RWPE2 (cell line): ENCODE results near the gene EBF4.
A peak's percentile ranks its signal among the peaks of the same experiment; 100 is the strongest.

ENCODE experiments used
- ATAC-seq: fragments of 200-7000 bp; cut with Tn5 transposase; 3 replicates; pipeline ENCODE4 v1.9.1; 2021; ENCODE audit warnings: low read depth
- DNase-seq: peaks from one replicate; pipeline ENCODE4 v3.0.0-alpha.2; 2020; ENCODE audit warnings: low spot score
- H3K27ac ChIP-seq: fragments of 450-650 bp; 2 replicates; pipeline ENCODE4 v1.5.1; 2017; ENCODE audit warnings: mild to moderate bottlenecking; ENCODE audit not compliant: poor library complexity, severe bottlenecking
- H3K27me3 ChIP-seq: fragments of 250-450 bp; sonication (Bioruptor Pico); 2 replicates; pipeline ENCODE4 v1.5.1; 2021; ENCODE audit warnings: mild to moderate bottlenecking, moderate library complexity; ENCODE audit not compliant: insufficient read depth, poor library complexity, severe bottlenecking
- H3K36me3 ChIP-seq: fragments of 250-450 bp; sonication (Bioruptor Pico); 2 replicates; pipeline ENCODE4 v1.5.1; 2020; ENCODE audit warnings: low read depth, mild to moderate bottlenecking, moderate library complexity
- H3K4me1 ChIP-seq: fragments of 250-450 bp; sonication (Bioruptor Pico); 2 replicates; pipeline ENCODE4 v1.5.1; 2021; ENCODE audit warnings: mild to moderate bottlenecking, moderate library complexity; ENCODE audit not compliant: insufficient read depth, poor library complexity, severe bottlenecking
- H3K4me3 ChIP-seq: fragments of 250-450 bp; sonication (Bioruptor Pico); 2 replicates; pipeline ENCODE4 v1.5.1; 2021; ENCODE audit warnings: mild to moderate bottlenecking, moderate library complexity; ENCODE audit not compliant: severe bottlenecking
- H3K9me3 ChIP-seq: fragments of 250-450 bp; sonication (Bioruptor Pico); 2 replicates; pipeline ENCODE4 v1.5.1; 2021; ENCODE audit warnings: mild to moderate bottlenecking, moderate library complexity; ENCODE audit not compliant: severe bottlenecking
- TF ChIP-seq, protein P1 (sequence below): fragments of 450-650 bp; IDR thresholded peaks from one replicate; pipeline ENCODE4 v1.5.1; 2017; ENCODE audit warnings: mild to moderate bottlenecking, moderate library complexity; ENCODE audit not compliant: poor library complexity, severe bottlenecking

Gene EBF4

DNA sequence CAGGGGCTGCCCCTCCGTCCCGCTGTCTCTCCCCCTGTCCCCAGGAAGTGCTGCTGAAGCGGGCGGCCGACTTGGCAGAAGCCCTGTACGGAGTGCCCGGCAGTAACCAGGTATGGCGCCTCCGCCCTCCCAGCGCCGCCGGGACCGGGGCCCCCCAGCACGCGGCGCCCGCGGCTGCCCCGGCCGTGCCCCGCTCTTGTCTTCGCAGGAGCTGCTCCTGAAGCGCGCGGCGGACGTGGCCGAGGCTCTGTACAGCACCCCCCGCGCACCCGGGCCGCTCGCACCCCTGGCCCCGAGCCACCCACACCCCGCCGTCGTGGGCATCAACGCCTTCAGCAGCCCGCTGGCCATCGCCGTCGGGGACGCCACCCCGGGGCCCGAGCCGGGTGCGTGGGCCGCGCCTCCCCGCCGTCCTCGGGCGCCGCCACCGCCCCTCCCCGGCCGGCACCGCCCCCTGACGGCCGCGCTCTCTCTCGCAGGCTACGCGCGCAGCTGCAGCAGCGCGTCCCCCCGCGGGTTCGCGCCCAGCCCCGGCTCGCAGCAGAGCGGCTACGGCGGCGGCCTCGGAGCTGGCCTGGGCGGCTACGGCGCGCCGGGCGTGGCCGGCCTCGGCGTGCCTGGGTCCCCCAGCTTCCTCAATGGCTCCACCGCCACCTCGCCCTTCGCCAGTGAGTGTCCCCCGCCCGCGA, 59.4 kb downstream of the EBF4 start:
- H3K27me3 ChIP-seq = peaks cover 21% of the 10 kb centered on the region

DNA sequence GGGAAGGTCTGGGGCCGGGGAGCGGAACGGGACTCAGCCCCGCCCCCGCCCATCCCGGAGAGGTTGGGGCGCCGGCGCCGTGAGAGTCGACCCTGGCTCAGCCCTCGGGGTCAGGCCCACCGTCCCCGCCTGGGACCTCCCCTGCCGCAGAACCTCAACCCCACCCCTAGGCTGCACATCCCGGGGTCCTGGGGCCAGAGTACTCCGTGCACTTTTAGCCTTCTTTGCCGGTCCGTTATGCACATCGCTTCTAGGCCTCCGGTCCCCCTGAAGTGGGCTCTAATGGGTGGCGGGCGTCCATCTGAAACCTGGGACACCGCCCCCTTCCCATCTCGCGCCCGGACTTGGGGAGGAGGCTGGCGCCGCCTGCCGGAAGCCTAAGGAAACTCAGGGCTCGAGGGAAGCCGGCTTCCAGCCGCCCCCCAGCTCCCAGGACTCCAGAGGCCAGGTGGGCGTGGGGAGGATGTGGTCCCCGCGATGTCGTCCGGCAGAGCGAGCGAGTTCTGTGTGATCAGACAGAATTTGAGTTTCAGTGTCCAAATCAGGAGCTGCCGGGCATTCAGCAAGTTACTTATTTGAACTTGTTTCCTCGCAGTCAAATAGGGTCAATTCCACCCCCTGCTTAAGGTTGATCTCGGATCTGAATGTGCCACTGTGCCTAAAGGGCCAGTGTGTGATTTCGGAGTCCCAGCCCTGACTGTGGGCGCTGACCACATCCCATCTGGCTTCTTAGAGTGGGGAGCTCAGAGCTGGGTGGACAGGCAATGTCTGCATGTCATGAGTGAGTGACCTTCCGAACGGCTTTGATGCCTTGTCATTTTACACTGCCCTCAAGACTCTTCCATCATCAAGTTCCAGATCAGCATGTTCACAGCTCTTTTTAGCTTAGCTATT, 60.2 kb downstream of the EBF4 start:
- no peak overlapping the region for H3K27ac ChIP-seq
- H3K36me3 ChIP-seq = no peaks in the 10 kb centered on the region
- no peaks in the 10 kb centered on the region for H3K4me1 ChIP-seq
- DNase-seq = no peak
- peaks cover 21% of the 10 kb centered on the region for H3K27me3 ChIP-seq
- no peak for ATAC-seq
- no peaks in the 10 kb centered on the region for H3K9me3 ChIP-seq
- TF ChIP-seq, protein P1, sequence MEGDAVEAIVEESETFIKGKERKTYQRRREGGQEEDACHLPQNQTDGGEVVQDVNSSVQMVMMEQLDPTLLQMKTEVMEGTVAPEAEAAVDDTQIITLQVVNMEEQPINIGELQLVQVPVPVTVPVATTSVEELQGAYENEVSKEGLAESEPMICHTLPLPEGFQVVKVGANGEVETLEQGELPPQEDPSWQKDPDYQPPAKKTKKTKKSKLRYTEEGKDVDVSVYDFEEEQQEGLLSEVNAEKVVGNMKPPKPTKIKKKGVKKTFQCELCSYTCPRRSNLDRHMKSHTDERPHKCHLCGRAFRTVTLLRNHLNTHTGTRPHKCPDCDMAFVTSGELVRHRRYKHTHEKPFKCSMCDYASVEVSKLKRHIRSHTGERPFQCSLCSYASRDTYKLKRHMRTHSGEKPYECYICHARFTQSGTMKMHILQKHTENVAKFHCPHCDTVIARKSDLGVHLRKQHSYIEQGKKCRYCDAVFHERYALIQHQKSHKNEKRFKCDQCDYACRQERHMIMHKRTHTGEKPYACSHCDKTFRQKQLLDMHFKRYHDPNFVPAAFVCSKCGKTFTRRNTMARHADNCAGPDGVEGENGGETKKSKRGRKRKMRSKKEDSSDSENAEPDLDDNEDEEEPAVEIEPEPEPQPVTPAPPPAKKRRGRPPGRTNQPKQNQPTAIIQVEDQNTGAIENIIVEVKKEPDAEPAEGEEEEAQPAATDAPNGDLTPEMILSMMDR = peak; percentile 91
- peak overlapping the region; percentile 42 for H3K4me3 ChIP-seq

More for the DNA sequence above, 59.4 kb downstream of the EBF4 start:
- no peak for DNase-seq
- Histone ChIP-seq H3K36me3 (no peaks in the 10 kb centered on the region), H3K4me1 (no peaks in the 10 kb centered on the region), H3K9me3 (no peaks in the 10 kb centered on the region), H3K4me3 (peak overlapping the region; percentile 42), H3K27ac (no peak overlapping the region)
- ATAC-seq = peak; percentile 28
- TF ChIP-seq, protein P1 = no peak

DNA sequence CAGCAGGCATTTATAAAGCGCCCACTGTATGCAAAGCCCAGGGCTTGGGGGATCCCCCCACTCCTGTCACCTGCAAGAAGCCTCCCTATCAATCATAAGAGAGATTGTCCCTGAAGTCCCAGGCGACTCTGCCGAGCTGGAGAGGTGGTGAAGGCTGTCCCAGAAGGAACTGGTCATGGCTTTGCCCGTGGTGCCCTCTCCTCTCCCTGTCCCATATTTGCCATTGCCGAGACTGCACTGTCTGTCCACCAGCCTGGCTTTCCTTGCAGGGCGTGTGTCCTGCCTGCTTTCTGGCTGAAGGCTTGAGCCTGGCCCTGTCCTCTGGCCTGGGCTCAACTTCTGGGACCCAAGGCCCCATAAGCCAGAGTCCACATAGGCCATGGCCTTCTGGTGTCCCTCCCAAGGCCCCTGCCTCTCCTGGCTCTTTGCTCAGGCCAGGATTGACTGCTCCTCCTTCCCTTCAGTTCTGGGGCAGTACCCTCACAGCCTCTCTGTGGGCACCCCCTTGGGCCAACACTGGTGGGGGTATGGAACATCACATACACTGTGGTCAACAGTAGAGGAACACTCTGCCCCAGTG, 61.0 kb downstream of the EBF4 start:
- no peaks in the 10 kb centered on the region for H3K9me3 ChIP-seq
- no peaks in the 10 kb centered on the region for H3K4me1 ChIP-seq
- ATAC-seq = no peak
- TF ChIP-seq, protein P1 = no peak
- H3K4me3 ChIP-seq = no peak overlapping the region
- no peak for DNase-seq
- H3K36me3 ChIP-seq = no peaks in the 10 kb centered on the region
- H3K27me3 ChIP-seq = peaks cover 21% of the 10 kb centered on the region
- H3K27ac ChIP-seq = no peak overlapping the region

DNA sequence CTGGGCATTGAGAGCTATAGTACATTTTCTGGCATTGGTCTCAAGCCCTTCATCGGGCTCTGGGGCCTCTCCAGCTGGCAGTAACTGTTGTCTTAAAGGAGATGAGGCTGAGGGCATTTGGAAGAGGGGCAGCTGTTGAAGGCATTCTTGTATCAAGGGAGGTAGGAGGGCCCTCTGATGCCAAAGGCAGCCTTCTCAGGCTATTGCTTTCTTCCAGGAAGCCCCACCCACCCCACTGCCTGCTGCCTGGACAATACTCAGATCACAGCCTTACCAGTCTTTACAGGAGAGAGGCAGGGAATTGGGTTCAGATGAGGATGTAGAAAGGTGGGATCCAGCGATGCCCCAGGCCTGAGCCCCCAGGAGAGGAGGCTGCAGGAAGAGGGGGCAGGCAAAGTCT, 61.8 kb downstream of the EBF4 start:
- no peaks in the 10 kb centered on the region for H3K9me3 ChIP-seq
- H3K27me3 ChIP-seq = peaks cover 21% of the 10 kb centered on the region
- H3K4me1 ChIP-seq = no peaks in the 10 kb centered on the region
- H3K27ac ChIP-seq = no peak overlapping the region
- no peak for ATAC-seq
- DNase-seq = no peak
- no peak overlapping the region for H3K4me3 ChIP-seq
- TF ChIP-seq, protein P1 = no peak
- H3K36me3 ChIP-seq = no peaks in the 10 kb centered on the region
